Spleen (tissue), 7 donors: ENCODE measurements around the gene GIT1.

Experiments used
- POLR2A ChIP-seq, 3 donors: fragments of 450-650 bp; IDR thresholded peaks; one replicate each; pipeline ENCODE4 v1.5.1; 2017; ENCODE audit warnings: antibody characterized with exemption in 3 of 3, mild to moderate bottlenecking in 1 of 3
- POLR2AphosphoS5 ChIP-seq, 3 donors: sonication (generic); formaldehyde crosslinking; IDR thresholded peaks; one replicate each; pipeline ENCODE4 v1.5.1; 2017; ENCODE audit warnings: antibody characterized with exemption in 3 of 3
- TF ChIP-seq, protein P1 (sequence below), 11 experiments: fragments of 200-600 bp in 7 of 11; fragments of 450-650 bp in 4 of 11; sonication (generic) in 4 of 11; IDR thresholded peaks in 8 of 11; conservative IDR thresholded peaks in 3 of 11; 1 replicate in 7 of 11; 2 replicates in 4 of 11; pipeline versions ENCODE4 v1.4.0 to v1.8.0; 2016 to 2021; ENCODE audit warnings: antibody characterized with exemption in 11 of 11, inconsistent platforms in 4 of 11, mild to moderate bottlenecking in 1 of 11
- donor health status: DM: no; HTN: no; CAD: no; lungs with moderate emphysema.
- donor health status: DM: no; HTN: no; CAD: no.
- donor health status: DM: no; HTN: no; CAD: no.

DNA sequence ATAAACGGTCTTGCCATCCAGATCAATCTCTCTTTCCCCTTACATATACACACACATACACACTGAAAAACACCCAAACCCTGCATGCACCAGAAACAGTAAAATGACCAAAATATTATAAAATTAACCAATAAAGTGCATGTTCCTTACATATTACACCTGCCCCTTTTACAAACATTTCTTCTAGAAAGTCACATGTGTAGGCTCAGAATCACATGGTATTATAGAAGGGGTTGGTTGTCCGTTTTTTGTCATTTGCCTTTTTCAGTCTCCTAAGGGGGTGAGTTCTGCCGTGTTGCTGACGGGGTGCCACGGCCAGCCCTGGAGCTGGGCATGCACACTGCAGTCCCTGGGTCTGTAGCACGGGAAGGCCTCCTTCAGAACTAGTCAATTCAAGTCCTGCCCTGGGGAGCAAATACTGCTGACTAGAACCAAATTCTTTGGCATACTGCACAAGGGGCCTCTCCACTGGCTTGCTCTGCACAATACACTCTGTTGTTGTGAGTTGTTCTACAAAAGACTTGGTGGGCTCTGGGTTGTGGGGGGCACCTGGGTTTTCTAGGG lies 41.3 kb upstream of the GIT1 start:
- TF ChIP-seq, protein P1, sequence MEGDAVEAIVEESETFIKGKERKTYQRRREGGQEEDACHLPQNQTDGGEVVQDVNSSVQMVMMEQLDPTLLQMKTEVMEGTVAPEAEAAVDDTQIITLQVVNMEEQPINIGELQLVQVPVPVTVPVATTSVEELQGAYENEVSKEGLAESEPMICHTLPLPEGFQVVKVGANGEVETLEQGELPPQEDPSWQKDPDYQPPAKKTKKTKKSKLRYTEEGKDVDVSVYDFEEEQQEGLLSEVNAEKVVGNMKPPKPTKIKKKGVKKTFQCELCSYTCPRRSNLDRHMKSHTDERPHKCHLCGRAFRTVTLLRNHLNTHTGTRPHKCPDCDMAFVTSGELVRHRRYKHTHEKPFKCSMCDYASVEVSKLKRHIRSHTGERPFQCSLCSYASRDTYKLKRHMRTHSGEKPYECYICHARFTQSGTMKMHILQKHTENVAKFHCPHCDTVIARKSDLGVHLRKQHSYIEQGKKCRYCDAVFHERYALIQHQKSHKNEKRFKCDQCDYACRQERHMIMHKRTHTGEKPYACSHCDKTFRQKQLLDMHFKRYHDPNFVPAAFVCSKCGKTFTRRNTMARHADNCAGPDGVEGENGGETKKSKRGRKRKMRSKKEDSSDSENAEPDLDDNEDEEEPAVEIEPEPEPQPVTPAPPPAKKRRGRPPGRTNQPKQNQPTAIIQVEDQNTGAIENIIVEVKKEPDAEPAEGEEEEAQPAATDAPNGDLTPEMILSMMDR (IDR thresholded peaks at IDR 0.05 in 8 of 11, conservative IDR thresholded peaks at IDR 0.05 in 3 of 11): no peak
- TF ChIP-seq POLR2A (IDR thresholded peaks at IDR 0.05) (no peak), POLR2AphosphoS5 (IDR thresholded peaks at IDR 0.05) (no peak)
